Thyroid gland (tissue), 4 donors: ENCODE data around the gene NDEL1. TPM values are rescaled to one million over a fixed set of nuclear protein-coding genes. Genes with fewer than 3 reads are reported as not detected.

ENCODE experiments used
- DNase-seq, 2 donors: peaks; one replicate each; pipeline ENCODE4 v3.0.0-alpha.2; 2019
- H3K27ac ChIP-seq, 3 donors: fragments of 200-600 bp; sonication (generic); 1 replicate in 2 of 3; 2 replicates in 1 of 3; pipeline ENCODE4 v1.5.1; 2016 to 2019; ENCODE audit warnings: mild to moderate bottlenecking in 1 of 3, moderate library complexity in 1 of 3
- H3K27me3 ChIP-seq: fragments of 200-600 bp; sonication (generic); one replicate; pipeline ENCODE4 v1.5.1; 2019
- H3K36me3 ChIP-seq, 2 donors: fragments of 200-600 bp; sonication (generic); one replicate each; pipeline ENCODE4 v1.5.1; 2016 to 2019
- H3K4me1 ChIP-seq, 2 donors: fragments of 200-600 bp; sonication (generic); one replicate each; pipeline ENCODE4 v1.5.1; 2017 to 2019
- H3K4me3 ChIP-seq, 3 donors: fragments of 200-600 bp; sonication (generic); replicated peaks in 1 of 3; 1 replicate in 2 of 3; 2 replicates in 1 of 3; pipeline ENCODE4 v1.5.1; 2016; ENCODE audit warnings: mild to moderate bottlenecking in 1 of 3
- H3K9me3 ChIP-seq: fragments of 200-600 bp; sonication (generic); one replicate; pipeline ENCODE4 v1.5.1; 2017
- POLR2A ChIP-seq, 2 donors: fragments of 450-650 bp; IDR thresholded peaks; one replicate each; pipeline ENCODE4 v1.6.1; 2017; ENCODE audit warnings: antibody characterized with exemption in 2 of 2, mild to moderate bottlenecking in 2 of 2, moderate library complexity in 1 of 2
- WGBS, 2 donors: methylation state at CpG; one replicate each; pipeline ENCODE4 v1.1.5; 2017; 5-methylcytosine and 5-hydroxymethylcytosine counted together
- intact Hi-C: fragments of 100-400 bp; cut with DNase I; formaldehyde crosslinking; loops from one replicate; pipeline ENCODE4 v1.15.1; 2023
- total RNA-seq, 4 donors: library from RNA; depleted of rRNA; stranded (reverse); fragments of >200 nt; gene quantifications; one replicate each; pipeline ENCODE4 v1.2.3, GENCODE V29; 2016
- TF ChIP-seq, protein P1 (sequence below), 6 experiments: fragments of 200-600 bp in 3 of 6; fragments of 450-650 bp in 3 of 6; sonication (generic) in 3 of 6; IDR thresholded peaks; one replicate each; pipeline ENCODE4 v1.5.1; 2016 to 2019; ENCODE audit warnings: antibody characterized with exemption in 6 of 6, mild to moderate bottlenecking in 2 of 6, inconsistent platforms in 1 of 6, moderate library complexity in 1 of 6

NDEL1 gene
- total RNA-seq, 4 donors from 2014 or later: 56.0 to 77.7 (median 59.5) TPM

DNA sequence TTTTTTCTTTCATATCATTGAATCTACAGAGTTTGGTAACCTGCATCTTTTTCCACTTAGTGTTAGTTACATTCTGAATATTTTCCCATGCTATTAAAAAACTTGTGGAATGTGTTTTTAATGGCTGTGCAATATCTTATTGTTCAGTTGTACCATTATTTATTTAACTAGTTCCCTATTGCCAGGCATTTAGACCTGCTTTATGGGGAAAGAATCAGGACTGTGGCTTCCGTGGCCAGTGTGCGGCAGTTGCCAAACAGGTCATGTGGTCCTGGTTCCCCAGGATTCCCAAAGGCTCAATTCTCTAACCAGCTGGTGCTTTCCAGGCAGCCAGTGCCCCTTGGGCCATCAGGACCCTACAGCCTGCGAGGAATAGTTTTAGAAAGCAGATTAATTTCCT, 30.8 kb downstream of the NDEL1 start:
- TF ChIP-seq, protein P1, sequence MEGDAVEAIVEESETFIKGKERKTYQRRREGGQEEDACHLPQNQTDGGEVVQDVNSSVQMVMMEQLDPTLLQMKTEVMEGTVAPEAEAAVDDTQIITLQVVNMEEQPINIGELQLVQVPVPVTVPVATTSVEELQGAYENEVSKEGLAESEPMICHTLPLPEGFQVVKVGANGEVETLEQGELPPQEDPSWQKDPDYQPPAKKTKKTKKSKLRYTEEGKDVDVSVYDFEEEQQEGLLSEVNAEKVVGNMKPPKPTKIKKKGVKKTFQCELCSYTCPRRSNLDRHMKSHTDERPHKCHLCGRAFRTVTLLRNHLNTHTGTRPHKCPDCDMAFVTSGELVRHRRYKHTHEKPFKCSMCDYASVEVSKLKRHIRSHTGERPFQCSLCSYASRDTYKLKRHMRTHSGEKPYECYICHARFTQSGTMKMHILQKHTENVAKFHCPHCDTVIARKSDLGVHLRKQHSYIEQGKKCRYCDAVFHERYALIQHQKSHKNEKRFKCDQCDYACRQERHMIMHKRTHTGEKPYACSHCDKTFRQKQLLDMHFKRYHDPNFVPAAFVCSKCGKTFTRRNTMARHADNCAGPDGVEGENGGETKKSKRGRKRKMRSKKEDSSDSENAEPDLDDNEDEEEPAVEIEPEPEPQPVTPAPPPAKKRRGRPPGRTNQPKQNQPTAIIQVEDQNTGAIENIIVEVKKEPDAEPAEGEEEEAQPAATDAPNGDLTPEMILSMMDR (IDR thresholded peaks at IDR 0.05): no peak
- TF ChIP-seq POLR2A (IDR thresholded peaks at IDR 0.05): no peak
- Histone ChIP-seq H3K27ac (no peak overlapping the region), H3K36me3 (peaks cover 25 to 36% of the 10 kb centered on the region in 2 donors), H3K9me3 (no peaks in the 10 kb centered on the region), H3K4me3 (no peak overlapping the region), H3K4me1 (peaks cover 0 to 9% of the 10 kb centered on the region in 2 donors), H3K27me3 (no peaks in the 10 kb centered on the region)
- no peak for DNase-seq
- intact Hi-C loops: no loop called here
- WGBS, 2 donors: 76 to 89% methylated on average over 3 of the region's 3 CpGs

DNA sequence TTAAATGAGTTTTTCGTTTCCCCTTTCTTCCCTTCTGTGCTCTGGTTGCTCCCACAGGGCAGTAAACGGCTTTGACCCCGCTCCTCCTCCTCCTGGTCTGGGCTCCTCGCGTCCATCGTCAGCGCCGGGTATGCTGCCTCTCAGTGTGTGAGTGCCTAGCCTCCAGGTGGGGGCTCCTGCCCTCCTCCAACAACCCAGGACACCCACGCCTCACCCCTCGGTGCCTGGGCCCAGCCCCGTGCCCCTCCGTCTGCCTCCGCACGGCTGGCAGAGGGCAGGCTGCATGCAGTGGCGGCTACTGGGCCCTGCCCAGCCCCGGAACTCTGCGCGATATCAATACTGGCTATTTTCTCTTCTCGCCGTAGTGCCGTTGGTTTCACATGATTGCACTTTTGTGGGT, 31.2 kb downstream of the NDEL1 start:
- H3K36me3 ChIP-seq: peaks cover 25 to 36% of the 10 kb centered on the region in 2 donors
- TF ChIP-seq, protein P1 (IDR thresholded peaks at IDR 0.05): no peak
- TF ChIP-seq POLR2A (IDR thresholded peaks at IDR 0.05): no peak
- H3K27me3 ChIP-seq: no peaks in the 10 kb centered on the region
- H3K4me3 ChIP-seq: no peak overlapping the region
- H3K9me3 ChIP-seq: no peaks in the 10 kb centered on the region
- no peak overlapping the region for H3K27ac ChIP-seq
- 94% methylated on average over 21 of the region's 21 CpGs for WGBS, 2 donors
- intact Hi-C loops: no loop called here
- no peak for DNase-seq
- H3K4me1 ChIP-seq: peaks cover 0 to 9% of the 10 kb centered on the region in 2 donors

DNA sequence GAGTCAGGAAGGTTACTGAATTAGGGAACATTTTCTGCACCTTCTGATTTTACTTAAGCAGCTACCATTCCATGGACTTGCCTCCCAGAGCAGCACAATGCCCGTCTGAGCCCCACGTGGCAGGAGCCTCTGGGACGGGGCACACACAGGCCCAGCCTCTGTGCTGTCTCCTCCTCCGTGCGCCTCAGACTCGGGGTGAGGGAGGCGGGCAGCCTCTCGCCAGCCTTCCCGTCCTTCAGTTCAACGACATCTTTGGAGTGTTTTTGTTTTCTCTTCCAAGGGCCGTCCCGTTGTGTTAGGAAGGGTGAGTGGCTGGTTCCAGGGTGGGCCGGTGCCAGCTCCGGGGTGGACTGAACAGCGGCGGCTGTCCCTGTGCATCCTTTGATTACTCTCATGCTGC, 31.8 kb downstream of the NDEL1 start:
- Histone ChIP-seq H3K4me1 (peaks cover 0 to 9% of the 10 kb centered on the region in 2 donors), H3K36me3 (peaks cover 23 to 37% of the 10 kb centered on the region in 2 donors), H3K4me3 (no peak overlapping the region), H3K27ac (no peak overlapping the region), H3K27me3 (no peaks in the 10 kb centered on the region), H3K9me3 (no peaks in the 10 kb centered on the region)
- TF ChIP-seq POLR2A (IDR thresholded peaks at IDR 0.05): no peak
- TF ChIP-seq, protein P1 (IDR thresholded peaks at IDR 0.05): no peak
- intact Hi-C loops: no loop called here
- DNase-seq: no peak
- WGBS, 2 donors: 70 to 76% methylated on average over 12 to 16 of the region's 16 CpGs

DNA sequence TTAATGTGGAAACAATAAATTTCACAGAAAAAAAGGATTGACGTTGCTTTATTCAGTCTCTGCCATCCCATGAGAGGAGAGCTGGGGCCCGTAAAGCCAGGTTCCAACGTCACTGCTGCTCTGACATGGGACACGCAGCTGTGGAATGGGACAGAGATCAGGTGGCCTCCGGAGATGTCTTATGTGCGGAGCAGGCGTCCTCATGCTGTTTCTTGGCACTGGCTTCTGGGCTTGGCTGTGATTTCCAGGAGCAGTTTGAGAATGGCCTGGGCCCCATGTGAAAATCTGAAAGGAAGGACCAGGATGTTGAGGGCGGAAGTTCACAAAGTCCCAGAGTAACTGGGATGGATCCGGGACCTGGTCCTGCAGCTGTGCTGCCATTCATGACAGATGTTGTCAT, 32.4 kb downstream of the NDEL1 start:
- no peaks in the 10 kb centered on the region for H3K27me3 ChIP-seq
- 83 to 86% methylated on average over 9 of the region's 9 CpGs for WGBS, 2 donors
- TF ChIP-seq, protein P1 (IDR thresholded peaks at IDR 0.05): no peak
- no peak for TF ChIP-seq POLR2A (IDR thresholded peaks at IDR 0.05)
- no peak overlapping the region for H3K27ac ChIP-seq
- H3K36me3 ChIP-seq: peaks cover 23 to 37% of the 10 kb centered on the region in 2 donors
- no peak for DNase-seq
- H3K9me3 ChIP-seq: no peaks in the 10 kb centered on the region
- intact Hi-C loops: no loop called here
- no peak overlapping the region for H3K4me3 ChIP-seq
- H3K4me1 ChIP-seq: peaks cover 0 to 9% of the 10 kb centered on the region in 2 donors

DNA sequence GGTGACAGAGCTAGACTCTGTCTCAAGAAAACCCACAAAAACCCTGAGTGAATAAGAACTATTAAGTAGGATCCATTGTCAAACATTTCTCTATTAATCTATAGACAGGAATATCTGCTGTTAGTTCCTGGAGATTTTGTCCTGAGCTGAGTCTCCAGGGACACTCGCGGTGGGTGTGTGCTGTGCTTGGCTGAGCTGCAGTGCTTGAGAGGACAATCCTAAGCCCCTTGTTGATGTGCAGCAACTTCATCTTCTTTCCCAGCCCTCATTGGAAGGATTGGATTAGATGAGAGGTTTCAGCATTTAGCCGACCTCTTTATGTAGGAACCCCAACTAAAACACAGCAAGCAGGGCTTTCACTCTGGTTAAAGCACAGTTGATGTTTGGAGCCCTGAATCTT, 33.3 kb downstream of the NDEL1 start:
- no peak for DNase-seq
- H3K4me3 ChIP-seq: no peak overlapping the region
- H3K36me3 ChIP-seq: peaks cover 23 to 41% of the 10 kb centered on the region in 2 donors
- 78 to 84% methylated on average over 3 of the region's 3 CpGs for WGBS, 2 donors
- H3K27me3 ChIP-seq: no peaks in the 10 kb centered on the region
- peaks cover 0 to 9% of the 10 kb centered on the region in 2 donors for H3K4me1 ChIP-seq
- TF ChIP-seq, protein P1 (IDR thresholded peaks at IDR 0.05): no peak
- no peak for TF ChIP-seq POLR2A (IDR thresholded peaks at IDR 0.05)
- no peaks in the 10 kb centered on the region for H3K9me3 ChIP-seq
- intact Hi-C loops: no loop called here
- no peak overlapping the region for H3K27ac ChIP-seq
